COLO668 (cell line): ENCODE measurements around the gene FGFBP3.

Experiments used
- DNase-seq: peaks from one replicate; lab custom pipeline; 2025; ENCODE audit not compliant: unreplicated experiment; lab: John Stamatoyannopoulos, UW

FGFBP3 gene

GRCh38 chr10:91909117-91909677 is at the start of gene FGFBP3:
FGFBP3 (minus strand) TSS chr10:91909486; CDS start chr10:91908969, 517 bp downstream.
- peak; percentile 26 for DNase-seq

- DNase-seq, result no peak
Measured at GRCh38 chr10:91957091-91957490, 47.8 kb upstream of the FGFBP3 start.

- no peak for DNase-seq
Measured at GRCh38 chr10:91955114-91955513, 45.8 kb upstream of the FGFBP3 start.

GRCh38 chr10:91953600-91954160 is 44.4 kb upstream of the FGFBP3 start:
- DNase-seq, result no peak

- DNase-seq, result no peak
Measured at GRCh38 chr10:91944880-91945630, 35.8 kb upstream of the FGFBP3 start.

- no peak for DNase-seq
Measured at GRCh38 chr10:91941426-91941825, 32.1 kb upstream of the FGFBP3 start.

- DNase-seq, result no peak
Measured at GRCh38 chr10:91939653-91940052, 30.4 kb upstream of the FGFBP3 start.

GRCh38 chr10:91935886-91936285 is 26.6 kb upstream of the FGFBP3 start:
- no peak for DNase-seq

- no peak for DNase-seq
Measured at GRCh38 chr10:91932737-91933136, 23.5 kb upstream of the FGFBP3 start.

- no peak for DNase-seq
Measured at GRCh38 chr10:91931526-91932190, 22.4 kb upstream of the FGFBP3 start.

GRCh38 chr10:91930939-91931338 is 21.7 kb upstream of the FGFBP3 start:
- DNase-seq, result no peak

GRCh38 chr10:91925022-91925320 is 15.7 kb upstream of the FGFBP3 start:
- DNase-seq, result no peak

- DNase-seq, result no peak
Measured at GRCh38 chr10:91924212-91925021, 15.1 kb upstream of the FGFBP3 start.

- peak; percentile 91 for DNase-seq
Measured at GRCh38 chr10:91923371-91924211, 14.3 kb upstream of the FGFBP3 start, which contains the start of gene BTAF1. BTAF1 (plus strand) TSS chr10:91923770; CDS start chr10:91924077, 307 bp downstream.

GRCh38 chr10:91919651-91920050 is 10.4 kb upstream of the FGFBP3 start:
- DNase-seq, result no peak

- no peak for DNase-seq
Measured at GRCh38 chr10:91910467-91910866, 1.2 kb upstream of the FGFBP3 start.

- DNase-seq, result peak; percentile 82
Measured at GRCh38 chr10:91908337-91909116, 759 bp downstream of the FGFBP3 start.

GRCh38 chr10:91907914-91908336 is 1.4 kb downstream of the FGFBP3 start:
- DNase-seq, result no peak

- DNase-seq, result no peak
Measured at GRCh38 chr10:91907033-91907594, 2.2 kb downstream of the FGFBP3 start.
